NB4 (cell line): ENCODE measurements around the gene EPS8.

Experiments
- DNase-seq: peaks from one replicate; pipeline ENCODE4 v3.0.0; 2010; ENCODE audit warnings: low read depth
- H3K4me3 ChIP-seq: one replicate; pipeline ENCODE4 v1.5.1; 2011; ENCODE audit warnings: mild to moderate bottlenecking, low read depth, low read length, moderate library complexity
- MAX ChIP-seq: IDR thresholded peaks from 2 replicates; pipeline ENCODE4 v1.6.1; 2011; ENCODE audit warnings: low read depth, low read length
- MYC ChIP-seq: IDR thresholded peaks from 2 replicates; pipeline ENCODE4 v1.6.1; 2011; ENCODE audit warnings: low read depth, low read length
- POLR2A ChIP-seq: IDR thresholded peaks from 2 replicates; pipeline ENCODE4 v1.6.1; 2011; ENCODE audit warnings: mild to moderate bottlenecking; ENCODE audit not compliant: insufficient read length; ENCODE audit errors: extremely low read depth
- TF ChIP-seq, protein P1 (sequence below): IDR thresholded peaks from one replicate; pipeline ENCODE4 v1.5.1; 2012; ENCODE audit warnings: low read depth, low read length

The EPS8 gene

GRCh38 chr12:15597125-15597830 lies 191.9 kb downstream of the EPS8 start:
- DNase-seq: no peak
- H3K4me3 ChIP-seq: no peak overlapping the region
- TF ChIP-seq MAX: no peak
- no peak for TF ChIP-seq MYC
- TF ChIP-seq, protein P1, sequence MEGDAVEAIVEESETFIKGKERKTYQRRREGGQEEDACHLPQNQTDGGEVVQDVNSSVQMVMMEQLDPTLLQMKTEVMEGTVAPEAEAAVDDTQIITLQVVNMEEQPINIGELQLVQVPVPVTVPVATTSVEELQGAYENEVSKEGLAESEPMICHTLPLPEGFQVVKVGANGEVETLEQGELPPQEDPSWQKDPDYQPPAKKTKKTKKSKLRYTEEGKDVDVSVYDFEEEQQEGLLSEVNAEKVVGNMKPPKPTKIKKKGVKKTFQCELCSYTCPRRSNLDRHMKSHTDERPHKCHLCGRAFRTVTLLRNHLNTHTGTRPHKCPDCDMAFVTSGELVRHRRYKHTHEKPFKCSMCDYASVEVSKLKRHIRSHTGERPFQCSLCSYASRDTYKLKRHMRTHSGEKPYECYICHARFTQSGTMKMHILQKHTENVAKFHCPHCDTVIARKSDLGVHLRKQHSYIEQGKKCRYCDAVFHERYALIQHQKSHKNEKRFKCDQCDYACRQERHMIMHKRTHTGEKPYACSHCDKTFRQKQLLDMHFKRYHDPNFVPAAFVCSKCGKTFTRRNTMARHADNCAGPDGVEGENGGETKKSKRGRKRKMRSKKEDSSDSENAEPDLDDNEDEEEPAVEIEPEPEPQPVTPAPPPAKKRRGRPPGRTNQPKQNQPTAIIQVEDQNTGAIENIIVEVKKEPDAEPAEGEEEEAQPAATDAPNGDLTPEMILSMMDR: no peak
- TF ChIP-seq POLR2A: no peak

GRCh38 chr12:15596174-15596573 lies 193.0 kb downstream of the EPS8 start:
- DNase-seq: no peak
- no peak overlapping the region for H3K4me3 ChIP-seq
- TF ChIP-seq MYC: no peak
- TF ChIP-seq, protein P1: no peak
- no peak for TF ChIP-seq POLR2A
- no peak for TF ChIP-seq MAX

- DNase-seq: no peak
- H3K4me3 ChIP-seq: no peak overlapping the region
- TF ChIP-seq POLR2A (no peak), MAX (no peak), MYC (no peak)
- TF ChIP-seq, protein P1: no peak
Observed at GRCh38 chr12:15592934-15593333, 196.3 kb downstream of the EPS8 start.

DNA sequence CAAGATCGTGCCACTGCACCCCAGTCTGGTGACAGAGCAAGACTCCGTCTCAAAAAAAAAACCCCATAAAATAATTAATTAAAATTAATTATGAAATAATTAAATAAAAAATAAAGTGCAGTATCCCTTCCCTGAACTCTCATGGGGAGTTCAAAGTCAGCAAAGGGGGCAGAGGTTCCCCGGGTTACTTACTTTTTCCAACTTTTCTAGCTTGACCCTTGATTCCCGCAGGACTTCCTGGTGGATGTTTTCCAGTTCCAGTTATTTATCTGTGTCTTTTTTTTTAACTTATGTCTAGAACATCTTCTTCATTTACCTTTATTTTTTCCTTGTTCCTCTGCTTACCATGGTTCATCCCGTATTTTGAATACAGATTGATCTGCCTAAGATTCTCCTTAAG lies 197.4 kb downstream of the EPS8 start:
- no peak overlapping the region for H3K4me3 ChIP-seq
- TF ChIP-seq POLR2A (no peak), MYC (no peak), MAX (no peak)
- TF ChIP-seq, protein P1: no peak
- DNase-seq: no peak

- peak; percentile 65 for DNase-seq
- TF ChIP-seq MYC: no peak
- peak; percentile 75 for TF ChIP-seq MAX
- TF ChIP-seq, protein P1: peak; percentile 74
Observed at GRCh38 chr12:15590180-15590826, 198.9 kb downstream of the EPS8 start.

More at GRCh38 chr12:15590180-15590826, 198.9 kb downstream of the EPS8 start:
- no peak overlapping the region for H3K4me3 ChIP-seq
